ENCODE data around the gene MS4A13.
"Not testable (repeated sequence)": the region's sequence is repeated elsewhere in the genome, so short reads cannot be mapped to it uniquely, and the experiment has no call there.

The MS4A13 gene

DNA sequence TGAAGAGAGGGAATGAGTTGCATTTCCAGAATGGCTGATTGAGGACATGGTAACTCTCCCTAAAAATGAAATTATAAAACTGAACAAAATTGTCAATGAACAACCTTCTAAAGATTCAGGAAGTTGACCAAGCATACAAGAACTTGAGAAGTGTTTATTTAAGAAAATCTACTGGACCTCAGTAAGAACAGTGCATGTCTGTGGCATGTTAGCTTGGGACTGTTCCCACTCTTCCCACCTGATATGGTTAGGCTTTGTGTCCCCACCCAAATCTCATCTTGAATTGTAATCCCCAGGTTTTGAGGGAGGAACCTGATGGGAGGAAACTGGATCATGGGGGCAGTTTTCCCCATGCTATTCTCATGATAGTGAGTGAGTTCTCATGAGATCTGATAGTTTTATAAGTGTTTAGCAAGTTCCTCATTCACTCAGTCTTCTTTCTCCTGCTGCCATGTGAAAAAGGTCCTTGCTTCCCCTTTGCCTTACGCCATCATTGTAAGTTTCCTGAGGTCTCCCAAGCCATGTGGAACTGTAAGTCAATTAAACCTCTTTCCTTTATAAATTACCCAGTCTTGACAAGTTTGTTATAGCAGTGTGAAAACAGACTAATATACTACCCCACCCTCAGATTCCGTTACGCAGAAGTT, 15.4 kb downstream of the MS4A13 start:
- no peak for DNase-seq (ENCODE audit: low spot score)

DNA sequence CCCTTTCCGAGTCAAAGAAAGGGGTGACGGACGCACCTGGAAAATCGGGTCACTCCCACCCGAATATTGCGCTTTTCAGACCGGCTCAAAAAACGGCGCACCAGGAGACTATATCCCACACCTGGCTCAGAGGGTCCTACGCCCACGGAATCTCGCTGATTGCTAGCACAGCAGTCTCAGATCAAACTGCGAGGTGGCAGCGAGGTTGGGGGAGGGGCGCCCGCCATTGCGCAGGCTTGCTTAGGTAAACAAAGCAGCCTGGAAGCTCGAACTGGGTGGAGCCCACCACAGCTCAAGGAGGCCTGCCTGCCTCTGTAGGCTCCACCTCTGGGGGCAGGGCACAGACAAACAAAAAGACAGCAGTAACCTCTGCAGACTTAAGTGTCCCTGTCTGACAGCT, 17.2 kb downstream of the MS4A13 start:
- DNase-seq (ENCODE audit: low spot score) = not testable (repeated sequence)

DNA sequence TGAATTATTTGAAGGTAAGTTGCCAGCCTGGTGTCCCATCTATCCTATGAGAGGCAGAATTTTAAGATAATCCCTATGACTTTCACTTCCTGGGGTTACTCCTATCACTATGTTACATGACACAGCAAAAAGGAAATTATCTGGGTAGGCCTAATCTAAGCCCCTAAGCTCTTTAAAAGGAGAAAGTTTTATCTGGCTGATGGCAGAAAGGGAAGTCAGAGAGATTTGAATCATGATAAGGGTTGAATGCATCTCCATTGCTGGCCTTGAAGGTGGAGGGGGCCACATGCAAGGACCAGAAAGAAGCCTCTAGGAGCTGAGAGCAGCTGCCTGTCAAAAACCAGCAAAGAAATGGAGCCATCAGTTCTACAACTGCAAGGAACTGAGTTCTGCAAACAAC, 23.4 kb downstream of the MS4A13 start:
- not testable (repeated sequence) for DNase-seq (ENCODE audit: low spot score)

DNA sequence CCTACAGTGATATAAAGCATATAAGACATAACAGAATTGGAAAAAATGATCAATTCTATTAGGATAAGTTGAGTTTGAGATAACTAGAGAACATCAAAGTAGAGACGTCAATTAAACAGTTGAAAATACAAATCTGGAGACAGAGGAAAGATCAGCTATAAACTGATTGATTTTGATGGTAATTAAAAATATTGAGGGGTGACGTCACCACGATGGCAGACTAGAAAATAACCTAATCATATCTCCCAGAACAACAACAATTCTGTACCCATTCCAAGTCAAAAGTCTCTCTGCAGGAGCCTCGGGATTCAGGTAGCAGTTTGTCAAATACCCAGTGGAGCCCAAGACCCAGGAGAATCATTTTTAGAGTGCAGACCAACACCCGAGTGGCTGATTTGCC, 28.9 kb downstream of the MS4A13 start:
- DNase-seq (ENCODE audit: low spot score) = no peak

DNA sequence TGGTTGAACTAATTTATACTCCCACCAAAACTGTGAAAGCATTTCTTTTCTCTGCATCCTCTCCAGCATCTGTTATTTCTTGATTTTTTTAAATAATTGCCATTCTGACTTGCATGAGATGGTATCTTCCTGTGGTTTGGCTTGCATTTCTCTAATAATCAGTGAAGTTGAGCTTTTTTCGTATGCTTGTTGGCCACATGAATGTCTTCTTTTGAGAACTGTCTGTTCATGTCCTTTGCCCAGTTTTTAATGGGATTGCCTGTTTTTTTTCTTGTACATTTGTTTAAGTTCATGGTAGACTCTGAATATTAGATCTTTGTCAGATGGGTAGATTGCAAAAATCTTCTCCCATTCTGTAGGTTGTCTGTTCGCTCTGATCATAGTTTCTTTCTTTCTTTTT, 46.1 kb downstream of the MS4A13 start:
- DNase-seq (ENCODE audit: low spot score) = no peak

DNA sequence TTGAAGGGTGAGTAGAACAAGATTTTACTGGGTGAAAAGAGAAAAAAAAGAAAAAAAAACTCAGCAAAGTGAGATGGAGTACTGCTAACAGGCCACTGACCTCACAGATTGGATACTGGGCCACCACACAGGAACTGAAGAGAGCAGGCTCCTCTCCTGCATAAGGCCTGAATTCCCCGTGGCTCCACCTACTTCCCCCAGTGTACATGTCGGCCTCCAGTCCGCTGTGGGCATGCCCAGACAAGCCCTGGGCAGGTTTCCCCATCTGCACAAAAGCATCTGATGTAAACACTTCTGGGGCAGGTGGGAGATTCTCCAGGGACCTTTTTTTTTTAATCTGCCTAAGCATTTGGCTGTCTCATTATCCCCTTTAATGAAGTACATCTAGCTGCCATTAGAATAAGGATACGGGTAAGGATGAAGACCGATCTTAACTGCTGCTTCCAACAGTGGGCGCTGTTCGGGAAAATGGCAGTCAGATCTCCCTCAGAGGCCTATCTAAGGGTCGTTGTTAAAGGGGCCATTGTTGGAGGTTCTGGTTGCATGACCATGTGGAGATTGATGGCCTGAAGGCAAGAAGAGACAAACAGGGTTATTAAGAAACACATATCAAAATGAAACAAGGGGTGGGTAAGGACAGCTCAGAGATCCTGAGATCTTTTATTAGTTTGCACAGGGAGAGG, 48.5 kb downstream of the MS4A13 start:
- peak; percentile 5 for DNase-seq (ENCODE audit: low spot score)

DNA sequence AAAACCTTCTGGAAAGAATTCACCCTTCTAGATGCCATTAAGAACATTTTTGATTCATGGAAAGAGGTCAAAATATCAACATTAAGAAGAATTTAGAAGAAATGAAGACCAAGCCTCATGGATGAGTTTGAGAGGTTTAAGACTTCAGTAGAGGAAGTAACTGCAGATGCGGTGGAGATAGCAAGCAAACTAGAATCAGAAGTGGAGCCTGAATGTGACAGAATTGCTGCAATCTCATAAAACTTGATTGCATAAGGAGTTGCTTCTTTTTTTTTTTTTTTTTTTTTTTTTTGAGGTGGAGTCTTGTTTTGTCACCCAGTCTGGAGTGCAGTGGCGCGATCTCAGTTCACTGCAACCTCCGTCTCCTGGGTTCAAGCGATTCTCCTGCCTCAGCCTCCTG, 51.6 kb downstream of the MS4A13 start:
- DNase-seq (ENCODE audit: low spot score) = no peak

DNA sequence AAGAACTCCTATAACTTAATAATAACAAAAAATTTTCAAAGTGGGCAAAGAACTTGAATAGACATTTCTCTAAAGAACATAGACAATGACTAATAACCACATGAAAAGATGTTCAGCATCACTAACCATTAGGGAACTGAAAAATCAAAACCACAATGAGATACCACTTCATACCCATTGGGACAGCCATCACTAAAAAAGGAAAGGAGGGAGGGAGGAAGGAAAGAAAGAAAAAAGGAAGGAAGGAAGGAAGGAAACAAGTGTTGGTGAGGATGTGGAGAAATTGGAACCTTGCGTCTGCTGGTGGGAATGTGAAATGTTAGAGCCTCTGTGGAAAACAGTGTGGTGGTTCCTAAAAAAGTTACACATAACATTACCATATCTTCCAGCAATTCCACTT, 55.8 kb downstream of the MS4A13 start:
- DNase-seq (ENCODE audit: low spot score) = peak; percentile 19

DNA sequence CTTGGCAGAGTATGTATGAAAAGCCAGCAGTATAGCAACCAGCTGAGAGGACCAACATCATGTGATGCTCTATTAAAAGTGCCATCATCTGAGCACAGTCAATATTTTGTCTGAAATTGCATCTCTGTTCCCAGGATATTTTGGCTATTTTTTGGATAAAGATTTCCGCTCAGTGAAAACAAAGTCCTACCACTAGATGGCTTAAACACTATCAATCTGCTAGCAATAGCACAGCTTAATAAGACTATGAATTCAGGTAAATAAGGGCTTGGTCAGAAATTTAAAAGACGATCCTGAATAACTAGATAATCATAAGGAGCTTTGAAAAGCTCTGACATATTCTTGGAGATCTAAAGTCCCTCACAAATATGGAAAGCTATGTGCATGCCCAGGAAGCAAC, 74.4 kb downstream of the MS4A13 start:
- peak; percentile 11 for DNase-seq (ENCODE audit: low spot score)

Measured in NAMALWA (cell line).